Smooth muscle cell of the pulmonary artery (primary cell): ENCODE measurements around the gene OXT. TPM values are rescaled to one million over a fixed set of nuclear protein-coding genes. Genes with fewer than 3 reads are reported as not detected.

Experiments
- total RNA-seq: library from RNA; depleted of rRNA; stranded (reverse); fragments of >200 nt; gene quantifications from 2 replicates; pipeline ENCODE4 v1.2.3, GENCODE V29; 2014

Gene OXT
- total RNA-seq, result not detected in 2 replicates

DNA sequence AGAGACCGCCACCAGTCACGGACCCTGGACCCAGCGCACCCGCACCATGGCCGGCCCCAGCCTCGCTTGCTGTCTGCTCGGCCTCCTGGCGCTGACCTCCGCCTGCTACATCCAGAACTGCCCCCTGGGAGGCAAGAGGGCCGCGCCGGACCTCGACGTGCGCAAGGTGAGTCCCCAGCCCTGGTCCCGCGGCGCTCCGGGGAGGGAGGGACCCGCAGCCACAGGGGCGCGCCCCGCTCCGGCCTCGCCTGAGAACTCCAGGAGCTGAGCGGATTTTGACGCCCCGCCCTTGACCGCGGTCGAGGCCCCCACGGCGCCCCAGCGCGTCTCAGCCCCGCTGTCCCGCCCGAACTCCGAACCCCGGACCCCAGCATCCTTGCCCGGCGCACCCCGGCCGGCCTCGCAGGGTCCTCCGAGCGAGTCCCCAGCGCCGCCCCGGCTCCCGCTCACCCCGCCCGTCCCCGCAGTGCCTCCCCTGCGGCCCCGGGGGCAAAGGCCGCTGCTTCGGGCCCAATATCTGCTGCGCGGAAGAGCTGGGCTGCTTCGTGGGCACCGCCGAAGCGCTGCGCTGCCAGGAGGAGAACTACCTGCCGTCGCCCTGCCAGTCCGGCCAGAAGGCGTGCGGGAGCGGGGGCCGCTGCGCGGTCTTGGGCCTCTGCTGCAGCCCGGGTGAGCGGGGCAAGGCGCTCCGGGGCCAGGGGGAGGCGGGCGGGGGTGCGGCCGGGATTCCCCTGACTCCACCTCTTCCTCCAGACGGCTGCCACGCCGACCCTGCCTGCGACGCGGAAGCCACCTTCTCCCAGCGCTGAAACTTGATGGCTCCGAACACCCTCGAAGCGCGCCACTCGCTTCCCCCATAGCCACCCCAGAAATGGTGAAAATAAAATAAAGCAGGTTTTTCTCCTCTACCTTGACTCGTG is at the start of gene OXT:
Gene OXT (plus strand): TSS at position 11 of the 920 bp plus-strand sequence. CDS start 36 bp downstream, at position 47.

DNA sequence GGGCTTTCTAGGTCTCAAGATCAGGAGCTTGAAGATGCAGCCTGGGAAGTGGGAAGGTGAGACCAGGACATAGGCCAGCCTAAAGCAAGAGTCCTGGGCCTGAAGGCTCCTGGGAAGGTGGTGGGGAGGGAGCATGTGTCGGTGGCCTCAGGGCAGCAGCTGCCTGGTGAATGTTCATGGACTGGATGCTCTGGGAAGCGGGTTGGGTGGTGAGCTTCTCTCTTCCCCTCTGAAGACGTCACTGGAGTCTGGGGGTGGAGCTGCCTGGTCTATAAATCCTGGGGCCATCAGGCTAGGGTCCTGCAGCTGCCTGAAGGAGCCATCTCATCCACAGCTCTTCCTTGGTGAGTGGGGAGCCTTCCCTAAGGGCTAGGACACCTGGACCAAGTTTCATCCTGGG is 28.1 kb upstream of the OXT start, which contains the start of gene GNRH2:
Gene GNRH2 (plus strand): TSS at position 301 of the 400 bp plus-strand sequence. CDS start 793 bp downstream, outside the sequence.

DNA sequence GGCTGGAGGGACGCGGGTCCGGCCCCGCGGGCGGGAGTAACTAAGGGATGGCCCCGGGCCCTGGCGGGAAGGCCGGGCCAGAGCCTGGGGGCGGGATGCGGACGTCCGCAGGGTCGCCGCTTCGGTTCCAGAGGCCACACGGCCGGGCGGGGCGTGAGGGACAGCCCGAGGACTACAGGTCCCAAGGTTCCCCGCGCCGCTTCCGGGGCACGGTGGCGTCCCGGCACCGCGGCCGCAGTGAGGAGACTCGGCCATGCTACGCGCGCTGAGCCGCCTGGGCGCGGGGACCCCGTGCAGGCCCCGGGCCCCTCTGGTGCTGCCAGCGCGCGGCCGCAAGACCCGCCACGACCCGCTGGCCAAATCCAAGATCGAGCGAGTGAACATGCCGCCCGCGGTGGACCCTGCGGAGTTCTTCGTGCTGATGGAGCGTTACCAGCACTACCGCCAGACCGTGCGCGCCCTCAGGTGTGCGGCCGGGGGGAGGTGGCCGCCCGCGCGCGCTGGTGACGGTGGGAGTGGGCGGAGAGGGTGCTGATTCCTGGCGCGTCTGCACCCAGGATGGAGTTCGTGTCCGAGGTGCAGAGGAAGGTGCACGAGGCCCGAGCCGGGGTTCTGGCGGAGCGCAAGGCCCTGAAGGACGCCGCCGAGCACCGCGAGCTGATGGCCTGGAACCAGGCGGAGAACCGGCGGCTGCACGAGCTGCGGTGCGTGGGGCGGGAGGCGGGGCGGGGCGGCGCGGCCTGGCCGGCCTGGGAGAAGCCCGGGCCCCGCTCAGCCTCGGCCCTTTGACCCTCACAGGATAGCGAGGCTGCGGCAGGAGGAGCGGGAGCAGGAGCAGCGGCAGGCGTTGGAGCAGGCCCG is 25.4 kb upstream of the OXT start, which contains the start of gene MRPS26:
Gene MRPS26 (plus strand): TSS at position 237 of the 861 bp plus-strand sequence. CDS start 17 bp downstream, at position 254.

GRCh38 chr20:3084283-3084985 is 13.0 kb downstream of the OXT start, which contains the start of gene AVP:
AVP (minus strand) TSS chr20:3084724; CDS start chr20:3084674, 50 bp downstream.

Other genes starting within 250 kb of the OXT start
- gene PCED1A, start 231.0 kb upstream of the OXT start, total RNA-seq, result 24.8 and 31.0 TPM in 2 replicates
- gene VPS16, start 230.9 kb upstream of the OXT start, total RNA-seq, result 54.2 and 56.6 TPM in 2 replicates
- 39.0 and 40.4 TPM in 2 replicates for gene PTPRA, start 198.1 kb upstream of the OXT start, total RNA-seq
- gene GNRH2, start 28.0 kb upstream of the OXT start, total RNA-seq, result 0.26 and 0.43 TPM in 2 replicates
- 23.7 and 31.2 TPM in 2 replicates for gene MRPS26, start 25.6 kb upstream of the OXT start, total RNA-seq
- gene AVP, start 13.1 kb downstream of the OXT start, total RNA-seq, result not detected in 2 replicates
- 11.9 and 12.5 TPM in 2 replicates for gene FASTKD5, start 88.2 kb downstream of the OXT start, total RNA-seq
- 3.7 TPM in 2 replicates for gene UBOX5, start 88.2 kb downstream of the OXT start, total RNA-seq
- 7.5 and 12.6 TPM in 2 replicates for gene LZTS3, start 101.9 kb downstream of the OXT start, total RNA-seq
- 21.9 and 23.3 TPM in 2 replicates for gene DDRGK1, start 133.1 kb downstream of the OXT start, total RNA-seq
- 19.4 and 26.2 TPM in 2 replicates for gene ITPA, start 137.9 kb downstream of the OXT start, total RNA-seq
- 0.20 and 1.2 TPM in 2 replicates for gene SLC4A11, start 167.6 kb downstream of the OXT start, total RNA-seq